Astrocyte (in vitro differentiated cells and primary cell): ENCODE data around the gene RGS19. TPM values are rescaled to one million over a fixed set of nuclear protein-coding genes. Genes with fewer than 3 reads are reported as not detected.

Source experiments
- DNase-seq: peaks from one replicate; pipeline ENCODE4 v3.0.0-alpha.2; 2010; ENCODE audit warnings: low read depth
- FAIRE-seq: peaks from 2 replicates; lab custom pipeline; 2011; peaks lifted over from hg19 to GRCh38; lab: Jason Lieb, UNC
- H2AFZ ChIP-seq: 2 replicates; pipeline ENCODE4 v1.6.0; 2012; ENCODE audit warnings: low read depth, low read length, inconsistent platforms
- H3K27ac ChIP-seq: 2 replicates; pipeline ENCODE4 v1.5.1; 2011; ENCODE audit warnings: low read depth, low read length, inconsistent platforms
- H3K27me3 ChIP-seq: 2 replicates; pipeline ENCODE4 v1.6.0; 2011; ENCODE audit warnings: low read length, inconsistent platforms; ENCODE audit not compliant: insufficient read depth
- H3K36me3 ChIP-seq: 2 replicates; pipeline ENCODE4 v1.5.1; 2011; ENCODE audit warnings: low read length, inconsistent platforms; ENCODE audit not compliant: insufficient read depth
- H3K4me1 ChIP-seq: 2 replicates; pipeline ENCODE4 v1.5.1; 2011; ENCODE audit warnings: low read length, inconsistent platforms; ENCODE audit not compliant: insufficient read depth
- H3K4me2 ChIP-seq: 2 replicates; pipeline ENCODE4 v1.6.0; 2012; ENCODE audit warnings: low read length, inconsistent platforms
- H3K4me3 ChIP-seq: 2 replicates; pipeline ENCODE4 v1.5.1; 2011; ENCODE audit warnings: low read depth, mild to moderate bottlenecking, low read length, inconsistent platforms; ENCODE audit not compliant: insufficient read depth
- H3K79me2 ChIP-seq: 2 replicates; pipeline ENCODE4 v1.6.0; 2012; ENCODE audit warnings: mild to moderate bottlenecking, low read length, inconsistent platforms; ENCODE audit not compliant: insufficient read depth
- H3K9ac ChIP-seq: 2 replicates; pipeline ENCODE4 v1.6.0; 2012; ENCODE audit warnings: mild to moderate bottlenecking, low read length, inconsistent platforms
- H3K9me3 ChIP-seq: 2 replicates; pipeline ENCODE4 v1.5.1; 2012; ENCODE audit warnings: low read depth, mild to moderate bottlenecking, low read length, inconsistent platforms; ENCODE audit not compliant: insufficient read depth
- H4K20me1 ChIP-seq: 2 replicates; pipeline ENCODE4 v1.6.0; 2012; ENCODE audit warnings: low read length, inconsistent platforms; ENCODE audit not compliant: insufficient read depth
- H3K27ac Mint-ChIP-seq: one replicate; pipeline ENCODE4 v1.8.0; 2021; ENCODE audit warnings: mild to moderate bottlenecking, mixed read lengths; ENCODE audit not compliant: unreplicated experiment
- H3K27me3 Mint-ChIP-seq: one replicate; pipeline ENCODE4 v1.8.0; 2021; ENCODE audit warnings: low read depth, mixed read lengths; ENCODE audit not compliant: unreplicated experiment
- H3K36me3 Mint-ChIP-seq: one replicate; pipeline ENCODE4 v1.8.0; 2021; ENCODE audit warnings: low read depth, mixed read lengths; ENCODE audit not compliant: unreplicated experiment
- H3K4me1 Mint-ChIP-seq: one replicate; pipeline ENCODE4 v1.8.0; 2021; ENCODE audit warnings: low read depth, mixed read lengths; ENCODE audit not compliant: unreplicated experiment
- H3K4me3 Mint-ChIP-seq: one replicate; pipeline ENCODE4 v1.8.0; 2021; ENCODE audit warnings: mild to moderate bottlenecking, moderate library complexity, mixed read lengths; ENCODE audit not compliant: unreplicated experiment
- H3K9me3 Mint-ChIP-seq: one replicate; pipeline ENCODE4 v1.8.0; 2021; ENCODE audit warnings: mild to moderate bottlenecking, mixed read lengths; ENCODE audit not compliant: unreplicated experiment
- CTCF ChIP-seq: IDR thresholded peaks from 2 replicates; pipeline ENCODE4 v1.5.1; 2011; ENCODE audit warnings: low read depth, mild to moderate bottlenecking, inconsistent platforms, low read length, moderate library complexity; ENCODE audit not compliant: insufficient read depth
- EZH2 ChIP-seq: IDR thresholded peaks from 2 replicates; pipeline ENCODE4 v1.6.1; 2012; ENCODE audit warnings: mild to moderate bottlenecking, low read length, inconsistent platforms; ENCODE audit not compliant: insufficient read depth
- total RNA-seq: library from RNA; stranded (reverse); gene quantifications from 2 replicates; pipeline ENCODE4 v1.2.1, GENCODE V29; 2021

RGS19 gene
- total RNA-seq, 1 donor from 2014 or later, result 18.3 TPM

- H3K4me1 Mint-ChIP-seq, result no peaks in the 10 kb centered on the region
- H3K9me3 Mint-ChIP-seq, result no peaks in the 10 kb centered on the region
- no peaks in the 10 kb centered on the region for H3K27me3 Mint-ChIP-seq
- H3K36me3 Mint-ChIP-seq, result no peaks in the 10 kb centered on the region
- no peak for DNase-seq
- Histone ChIP-seq H3K9me3 (no peaks in the 10 kb centered on the region), H2AFZ (no peak overlapping the region), H3K36me3 (no peaks in the 10 kb centered on the region), H3K9ac (peak overlapping the region; percentile 79), H3K4me1 (peaks cover 12% of the 10 kb centered on the region), H4K20me1 (peaks cover 15% of the 10 kb centered on the region), H3K27ac (no peak overlapping the region), H3K4me2 (peak overlapping the region; percentile 96), H3K4me3 (peak overlapping the region; percentile 66), H3K79me2 (no peaks in the 10 kb centered on the region), H3K27me3 (peaks cover 6% of the 10 kb centered on the region)
- H3K27ac Mint-ChIP-seq, result no peak overlapping the region
- H3K4me3 Mint-ChIP-seq, result peak overlapping the region; percentile 80
- TF ChIP-seq CTCF, result no peak
- no peak for TF ChIP-seq EZH2
- FAIRE-seq, result no peak
Measured at GRCh38 chr20:64078934-64079272, 415 bp downstream of the RGS19 start.

- Mint-ChIP-seq H3K4me1 (no peaks in the 10 kb centered on the region), H3K36me3 (no peaks in the 10 kb centered on the region), H3K27ac (no peak overlapping the region), H3K9me3 (no peaks in the 10 kb centered on the region), H3K4me3 (no peak overlapping the region), H3K27me3 (no peaks in the 10 kb centered on the region)
- FAIRE-seq (no peak), DNase-seq (no peak)
- TF ChIP-seq CTCF (no peak), EZH2 (no peak)
- H3K9ac ChIP-seq, result no peak overlapping the region
- no peaks in the 10 kb centered on the region for H3K36me3 ChIP-seq
- H3K4me1 ChIP-seq, result peaks cover 8% of the 10 kb centered on the region
- H3K9me3 ChIP-seq, result no peaks in the 10 kb centered on the region
- H3K79me2 ChIP-seq, result no peaks in the 10 kb centered on the region
- no peak overlapping the region for H2AFZ ChIP-seq
- peaks cover 15% of the 10 kb centered on the region for H4K20me1 ChIP-seq
- H3K4me3 ChIP-seq, result no peak overlapping the region
- peak overlapping the region; percentile 96 for H3K4me2 ChIP-seq
- H3K27ac ChIP-seq, result no peak overlapping the region
- H3K27me3 ChIP-seq, result peaks cover 3% of the 10 kb centered on the region
Measured at GRCh38 chr20:64077876-64078551, 1.3 kb downstream of the RGS19 start.

GRCh38 chr20:64077541-64077875 lies 1.8 kb downstream of the RGS19 start:
- H3K27ac ChIP-seq, result no peak overlapping the region
- peaks cover 15% of the 10 kb centered on the region for H4K20me1 ChIP-seq
- no peak overlapping the region for H3K27ac Mint-ChIP-seq
- no peaks in the 10 kb centered on the region for H3K9me3 ChIP-seq
- H3K9ac ChIP-seq, result no peak overlapping the region
- no peak overlapping the region for H3K4me3 ChIP-seq
- H3K4me3 Mint-ChIP-seq, result no peak overlapping the region
- H3K27me3 ChIP-seq, result no peaks in the 10 kb centered on the region
- no peaks in the 10 kb centered on the region for H3K36me3 Mint-ChIP-seq
- H3K36me3 ChIP-seq, result no peaks in the 10 kb centered on the region
- no peaks in the 10 kb centered on the region for H3K79me2 ChIP-seq
- no peak overlapping the region for H3K4me2 ChIP-seq
- no peaks in the 10 kb centered on the region for H3K9me3 Mint-ChIP-seq
- no peaks in the 10 kb centered on the region for H3K4me1 Mint-ChIP-seq
- H2AFZ ChIP-seq, result no peak overlapping the region
- no peak for FAIRE-seq
- TF ChIP-seq CTCF, result no peak
- no peak for TF ChIP-seq EZH2
- H3K4me1 ChIP-seq, result peaks cover 8% of the 10 kb centered on the region
- H3K27me3 Mint-ChIP-seq, result no peaks in the 10 kb centered on the region
- no peak for DNase-seq
